HG02588 (cell line): ENCODE data around the gene HOXD9.

Source experiments
- ATAC-seq: cut with Tn5 transposase; IDR thresholded peaks from one replicate; pipeline ENCODE4 v1.9.1; 2021; ENCODE audit warnings: mild to moderate bottlenecking, moderate library complexity; ENCODE audit not compliant: unreplicated experiment

The HOXD9 gene

DNA sequence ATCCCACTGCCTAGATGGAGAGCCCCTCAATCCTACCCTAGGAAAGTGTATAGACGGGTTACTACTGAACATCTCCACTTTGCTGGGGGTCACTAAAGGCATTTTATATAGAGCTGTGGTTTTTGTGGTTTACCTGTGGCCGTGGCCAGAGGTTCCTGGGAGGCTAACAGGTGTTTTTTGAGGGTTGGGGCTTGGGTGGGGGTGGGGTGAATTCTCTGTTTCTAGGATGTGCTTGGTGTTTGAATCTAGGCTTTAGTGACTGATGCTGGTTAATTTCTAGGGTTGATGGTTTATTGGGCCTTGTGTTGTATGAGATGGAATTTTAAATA, 14.7 kb downstream of the HOXD9 start:
- ATAC-seq: no peak

DNA sequence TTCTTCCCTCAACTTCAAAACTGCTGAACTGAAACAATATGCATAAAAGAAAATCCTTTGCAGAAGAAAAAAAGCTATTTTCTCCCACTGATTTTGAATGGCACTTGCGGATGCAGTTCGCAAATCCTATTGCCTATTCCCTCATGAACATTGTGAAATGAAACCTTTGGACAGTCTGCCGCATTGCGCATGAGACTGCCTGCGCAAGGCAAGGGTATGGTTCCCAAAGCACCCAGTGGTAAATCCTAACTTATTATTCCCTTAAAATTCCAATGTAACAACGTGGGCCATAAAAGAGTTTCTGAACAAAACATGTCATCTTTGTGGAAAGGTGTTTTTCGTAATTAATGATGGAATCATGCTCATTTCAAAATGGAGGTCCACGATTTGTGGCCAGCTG, 15.4 kb downstream of the HOXD9 start:
- no peak for ATAC-seq

- ATAC-seq: no peak
Measured at GRCh38 chr2:176138526-176138922, 16.0 kb downstream of the HOXD9 start.

DNA sequence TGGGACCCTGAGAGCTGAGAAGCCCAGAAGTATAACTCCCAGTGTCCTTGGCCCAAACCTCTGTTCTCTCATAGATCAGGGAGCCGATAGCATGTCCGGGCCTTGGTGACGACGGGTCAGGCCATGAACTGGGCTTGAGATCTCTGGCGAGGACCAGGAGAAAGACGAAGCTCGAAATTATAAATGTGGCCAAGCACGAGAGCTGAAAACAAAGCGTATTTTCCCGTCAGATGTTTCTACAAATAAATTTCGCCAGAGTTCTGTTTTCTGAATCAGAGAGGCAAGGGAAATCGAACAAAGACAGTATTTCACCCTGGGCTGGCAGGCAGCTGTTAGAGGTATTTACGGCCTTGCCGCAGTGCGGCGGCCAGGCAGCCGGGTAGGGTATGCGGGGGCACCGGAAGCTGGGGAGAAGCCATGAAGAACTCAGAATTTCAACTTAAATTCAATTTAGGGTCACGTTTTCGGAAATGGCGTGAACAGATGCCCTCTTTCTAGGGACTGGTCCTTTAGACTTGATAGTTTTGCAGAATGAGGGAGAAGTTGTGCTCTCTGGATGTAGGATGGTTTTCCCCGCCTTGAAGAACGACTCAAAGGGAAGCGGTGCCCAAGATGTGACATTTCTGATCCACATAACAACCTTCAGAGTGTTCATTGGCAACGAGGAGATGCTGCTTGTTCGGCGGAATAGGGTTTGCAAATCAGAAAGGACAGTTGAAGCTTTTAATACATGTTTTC, 16.6 kb downstream of the HOXD9 start:
- no peak for ATAC-seq

GRCh38 chr2:176139661-176140512, 17.4 kb downstream of the HOXD9 start:
- ATAC-seq: no peak

- ATAC-seq: peak; percentile 96
Measured at GRCh38 chr2:176140513-176141317, 18.2 kb downstream of the HOXD9 start.

DNA sequence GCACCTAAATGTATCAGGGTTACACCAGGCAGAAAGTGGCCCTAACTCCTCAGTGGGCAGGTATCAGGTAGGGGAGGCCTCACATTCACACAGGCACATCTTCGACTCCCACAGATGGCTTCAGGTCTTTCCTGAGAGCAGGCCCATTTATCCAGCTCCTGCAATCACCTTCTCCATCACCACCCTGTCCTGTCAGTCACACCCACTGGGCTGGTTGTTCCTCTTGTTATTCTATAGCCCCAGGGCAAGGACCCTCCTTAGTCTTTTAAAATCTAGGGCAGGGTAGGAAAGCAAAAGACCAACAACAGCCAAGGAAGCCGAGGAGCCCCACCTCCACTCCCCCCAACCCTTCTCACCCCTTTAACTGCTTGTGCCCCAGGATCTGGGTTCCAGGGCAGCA, 19.8 kb downstream of the HOXD9 start:
- no peak for ATAC-seq

- ATAC-seq: no peak
Measured at GRCh38 chr2:176145085-176145969, 22.8 kb downstream of the HOXD9 start.

GRCh38 chr2:176146101-176146500, 23.6 kb downstream of the HOXD9 start:
- no peak for ATAC-seq

DNA sequence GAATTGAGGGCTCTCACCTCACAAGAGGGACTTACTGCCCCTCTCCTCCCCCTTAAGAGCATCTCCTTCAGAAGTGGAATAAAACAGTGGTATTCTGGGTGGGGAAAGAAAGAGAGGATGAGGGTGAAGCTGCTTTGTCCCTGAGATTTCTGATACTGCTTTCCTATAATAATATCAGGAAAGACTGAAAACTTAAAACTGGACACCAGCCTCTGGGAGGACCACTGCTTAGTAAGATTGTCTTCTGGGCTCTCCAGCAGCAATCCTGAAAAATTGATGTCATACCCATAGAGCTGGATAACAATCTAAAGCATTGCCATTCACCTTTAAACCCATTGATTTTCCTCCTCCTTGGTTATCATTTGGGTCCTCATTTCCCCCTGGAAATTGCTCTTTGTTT, 24.1 kb downstream of the HOXD9 start:
- ATAC-seq: no peak

DNA sequence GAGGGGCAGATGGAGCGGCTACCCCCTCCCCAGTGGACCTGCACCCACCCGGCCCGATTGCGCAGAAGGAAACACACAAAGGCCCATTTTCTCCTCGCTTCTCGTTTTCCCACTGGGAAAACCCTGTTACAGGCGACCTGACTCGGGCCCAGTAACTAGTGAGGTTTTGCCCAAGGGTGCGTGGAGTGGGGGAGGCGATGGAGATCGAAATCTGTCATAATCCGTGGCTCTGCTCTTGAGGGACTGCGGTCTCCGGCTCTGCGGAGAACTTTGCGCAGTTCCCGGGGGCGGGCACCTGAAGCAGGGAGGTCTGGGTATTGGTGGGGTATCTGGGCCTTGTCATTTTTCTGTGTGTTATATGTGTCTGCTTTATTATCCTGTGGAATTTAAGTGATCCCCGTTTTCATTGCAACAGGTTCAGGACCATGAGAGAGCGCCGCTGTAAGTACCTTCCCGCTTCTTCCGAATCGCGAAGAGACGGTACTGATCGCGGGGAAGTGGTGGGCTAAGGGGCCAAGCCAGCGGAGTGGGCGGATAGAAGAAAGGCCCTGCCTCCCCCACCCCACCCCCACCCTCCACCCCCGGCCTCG, 24.8 kb downstream of the HOXD9 start:
- ATAC-seq: no peak

GRCh38 chr2:176147800-176148496, 25.4 kb downstream of the HOXD9 start:
- no peak for ATAC-seq

DNA sequence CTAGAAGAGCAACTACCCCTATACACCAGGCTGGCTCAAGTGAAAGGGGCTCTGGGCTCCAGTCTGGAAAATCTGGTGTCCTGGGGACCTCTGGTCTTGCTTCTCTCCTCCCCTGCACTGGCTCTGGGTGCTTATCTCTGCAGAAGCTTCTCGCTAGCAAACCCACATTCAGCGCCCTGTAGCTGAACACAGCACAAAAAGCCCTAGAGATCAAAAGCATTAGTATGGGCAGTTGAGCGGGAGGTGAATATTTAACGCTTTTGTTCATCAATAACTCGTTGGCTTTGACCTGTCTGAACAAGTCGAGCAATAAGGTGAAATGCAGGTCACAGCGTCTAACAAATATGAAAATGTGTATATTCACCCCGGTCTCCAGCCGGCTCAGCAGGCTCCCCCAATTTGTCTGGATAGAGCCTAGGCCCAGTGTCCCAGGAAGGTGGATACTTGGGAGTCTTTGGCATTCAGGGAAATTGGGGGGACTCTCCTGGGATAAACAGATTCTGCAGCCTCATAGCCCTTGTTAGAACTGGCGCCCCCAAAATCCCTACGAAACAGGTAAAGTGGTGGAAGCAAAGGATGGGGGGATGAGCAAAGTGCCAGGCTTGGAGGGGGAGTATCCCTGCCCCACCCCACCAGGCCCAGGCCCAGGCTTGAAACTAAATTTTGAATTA, 26.4 kb downstream of the HOXD9 start:
- ATAC-seq: no peak

DNA sequence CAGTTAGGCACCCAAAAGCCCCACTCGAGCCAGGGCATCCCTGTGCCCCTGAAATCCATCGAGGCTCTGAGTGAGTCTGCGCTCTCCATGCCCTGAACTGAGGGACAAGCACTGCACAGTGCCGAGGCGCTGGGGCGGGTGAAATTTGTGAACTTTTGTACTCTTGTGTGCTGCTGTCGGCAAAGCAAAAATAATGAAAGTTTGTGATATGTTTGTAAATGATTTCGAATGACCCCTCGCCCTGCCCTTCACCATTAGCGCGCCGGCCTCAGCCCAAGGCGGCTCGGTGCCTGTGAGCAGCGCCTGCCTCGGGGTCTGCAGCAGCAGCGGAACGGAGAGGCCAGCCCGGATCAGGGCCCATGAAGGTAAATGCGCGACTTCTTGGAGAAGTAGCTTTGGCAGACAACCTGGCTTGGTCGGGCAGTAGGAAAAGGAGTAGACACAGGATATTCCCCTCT, 27.0 kb downstream of the HOXD9 start:
- ATAC-seq: no peak

DNA sequence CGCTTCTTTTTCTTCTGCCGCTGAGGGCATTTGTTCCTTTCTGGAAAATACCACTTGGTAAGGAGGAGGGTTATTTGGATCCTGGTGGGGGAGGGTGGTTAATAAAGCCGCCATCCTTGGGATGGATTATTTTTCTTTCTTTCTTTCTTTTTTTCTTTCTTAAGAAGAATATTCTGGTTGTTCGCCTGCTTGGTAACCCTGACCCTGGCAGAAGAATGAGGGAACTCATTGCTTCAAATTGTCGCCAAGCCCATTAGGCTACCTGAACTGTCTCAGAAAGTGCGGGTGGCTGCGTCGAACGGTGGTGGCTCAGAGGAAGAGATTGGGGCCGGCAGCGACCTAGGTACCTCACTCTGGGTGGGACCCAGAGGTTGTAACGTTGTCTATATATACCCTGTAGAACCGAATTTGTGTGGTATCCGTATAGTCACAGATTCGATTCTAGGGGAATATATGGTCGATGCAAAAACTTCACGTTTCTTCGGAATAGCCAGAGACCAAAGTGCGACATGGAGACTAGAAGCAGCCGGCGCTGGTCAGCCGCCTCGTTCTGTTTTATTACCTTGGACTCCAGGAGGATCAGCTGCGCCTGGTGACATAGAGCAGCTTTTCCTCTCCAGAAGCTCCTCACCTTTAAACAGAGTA, 27.5 kb downstream of the HOXD9 start:
- ATAC-seq: no peak

DNA sequence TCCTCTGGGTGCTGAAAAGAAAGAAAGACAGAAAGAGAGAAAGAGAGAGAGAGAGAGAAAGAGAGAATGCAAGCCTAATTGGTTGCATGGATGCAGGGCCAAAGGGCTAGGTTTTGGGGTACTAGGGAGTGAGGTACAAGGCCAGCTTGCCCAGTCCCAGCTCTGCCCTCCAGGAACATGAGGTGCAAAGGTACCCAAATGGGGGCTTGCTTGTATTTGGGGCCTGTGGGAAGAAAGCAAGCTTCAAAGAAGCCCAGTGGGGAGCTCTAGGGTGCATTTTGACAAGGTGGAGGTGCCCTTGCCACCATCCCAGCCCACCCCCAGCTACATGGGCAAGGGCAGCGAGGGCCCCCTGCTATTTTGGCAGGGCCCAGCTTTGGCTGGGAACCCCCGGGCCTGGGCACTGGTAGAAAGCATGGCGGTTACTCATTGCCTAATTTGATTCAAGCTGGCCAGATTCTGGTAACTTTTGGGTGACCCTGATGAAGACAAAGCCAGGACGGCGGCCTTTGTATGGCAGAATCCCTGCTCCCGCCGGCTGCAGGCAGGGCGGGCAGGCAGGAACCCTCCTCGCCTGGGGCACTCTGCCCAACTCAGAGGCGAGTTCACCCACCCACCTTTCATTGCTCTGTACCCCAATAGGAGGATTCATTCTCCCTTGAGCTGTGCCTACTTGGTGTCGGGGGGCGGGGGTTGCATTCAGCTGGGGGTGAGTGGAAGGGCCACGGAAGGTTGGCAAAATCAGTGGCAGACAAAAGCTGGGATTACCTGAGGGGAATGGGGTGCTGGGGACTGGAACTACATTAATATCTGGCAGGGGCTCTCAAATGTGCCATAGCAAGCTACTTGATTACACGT, 28.3 kb downstream of the HOXD9 start:
- no peak for ATAC-seq

- ATAC-seq: no peak
Measured at GRCh38 chr2:176151442-176152287, 29.1 kb downstream of the HOXD9 start, which contains the start of gene HOXD4. Gene HOXD4 (plus strand): TSS chr2:176151550. CDS start chr2:176151634, 84 bp downstream.
